Right renal cortex interstitium (tissue), 3 donors: ENCODE data around the gene KCNQ1. TPM values are rescaled to one million over a fixed set of nuclear protein-coding genes. Genes with fewer than 3 reads are reported as not detected.

ENCODE experiments used
- DNase-seq, 3 donors: peaks; one replicate each; pipeline ENCODE4 v3.0.0-alpha.2; 2013; ENCODE audit warnings: low read depth in 3 of 3, low spot score in 2 of 3
- polyA plus RNA-seq, 3 donors: library from polyadenylated mRNA; unstranded; fragments of 120-200 nt; gene quantifications; one replicate each; pipeline ENCODE4 v1.2.1, GENCODE V29; 2013; ENCODE audit not compliant: insufficient read length in 3 of 3

Gene KCNQ1
- polyA plus RNA-seq, 3 donors, result 8.4 to 11.8 (median 10.2) TPM

GRCh38 chr11:2670541-2671100 is 225.8 kb downstream of the KCNQ1 start:
- DNase-seq, result no peak

GRCh38 chr11:2671748-2672147 is 226.9 kb downstream of the KCNQ1 start:
- DNase-seq, result no peak

GRCh38 chr11:2672553-2673249 is 227.9 kb downstream of the KCNQ1 start:
- DNase-seq, result no peak

GRCh38 chr11:2673250-2673610 is 228.4 kb downstream of the KCNQ1 start:
- no peak for DNase-seq

GRCh38 chr11:2673871-2674471 is 229.2 kb downstream of the KCNQ1 start:
- DNase-seq, result no peak

GRCh38 chr11:2674658-2675131 is 229.9 kb downstream of the KCNQ1 start:
- no peak for DNase-seq

- no peak for DNase-seq
Observed at GRCh38 chr11:2675540-2675939, 230.7 kb downstream of the KCNQ1 start.

GRCh38 chr11:2677127-2677526 is 232.3 kb downstream of the KCNQ1 start:
- DNase-seq, result no peak

- DNase-seq, result no peak
Observed at GRCh38 chr11:2678396-2678795, 233.6 kb downstream of the KCNQ1 start.

- no peak for DNase-seq
Observed at GRCh38 chr11:2679011-2679676, 234.3 kb downstream of the KCNQ1 start.

GRCh38 chr11:2681408-2682145 is 236.8 kb downstream of the KCNQ1 start:
- no peak for DNase-seq

- no peak for DNase-seq
Observed at GRCh38 chr11:2683806-2684205, 239.0 kb downstream of the KCNQ1 start.

- DNase-seq, result no peak
Observed at GRCh38 chr11:2684581-2684980, 239.8 kb downstream of the KCNQ1 start.

GRCh38 chr11:2685051-2685450 is 240.2 kb downstream of the KCNQ1 start:
- no peak for DNase-seq

GRCh38 chr11:2685566-2686359 is 241.0 kb downstream of the KCNQ1 start:
- DNase-seq, result no peak

GRCh38 chr11:2686360-2687222 is 241.8 kb downstream of the KCNQ1 start:
- DNase-seq, result no peak

GRCh38 chr11:2687223-2687530 is 242.4 kb downstream of the KCNQ1 start:
- DNase-seq, result no peak

GRCh38 chr11:2687782-2688191 is 243.0 kb downstream of the KCNQ1 start:
- no peak for DNase-seq
